Astrocyte (in vitro differentiated cells and primary cell): Measurements from ENCODE around the gene NRBP1. TPM values are rescaled to one million over a fixed set of nuclear protein-coding genes. Genes with fewer than 3 reads are reported as not detected.

Experiments used
- DNase-seq: peaks from one replicate; pipeline ENCODE4 v3.0.0-alpha.2; 2010; ENCODE audit warnings: low read depth
- FAIRE-seq: peaks from 2 replicates; lab custom pipeline; 2011; peaks lifted over from hg19 to GRCh38; lab: Jason Lieb, UNC
- H2AFZ ChIP-seq: 2 replicates; pipeline ENCODE4 v1.6.0; 2012; ENCODE audit warnings: low read depth, low read length, inconsistent platforms
- H3K27ac ChIP-seq: 2 replicates; pipeline ENCODE4 v1.5.1; 2011; ENCODE audit warnings: low read depth, low read length, inconsistent platforms
- H3K27me3 ChIP-seq: 2 replicates; pipeline ENCODE4 v1.6.0; 2011; ENCODE audit warnings: low read length, inconsistent platforms; ENCODE audit not compliant: insufficient read depth
- H3K36me3 ChIP-seq: 2 replicates; pipeline ENCODE4 v1.5.1; 2011; ENCODE audit warnings: low read length, inconsistent platforms; ENCODE audit not compliant: insufficient read depth
- H3K4me1 ChIP-seq: 2 replicates; pipeline ENCODE4 v1.5.1; 2011; ENCODE audit warnings: low read length, inconsistent platforms; ENCODE audit not compliant: insufficient read depth
- H3K4me2 ChIP-seq: 2 replicates; pipeline ENCODE4 v1.6.0; 2012; ENCODE audit warnings: low read length, inconsistent platforms
- H3K4me3 ChIP-seq: 2 replicates; pipeline ENCODE4 v1.5.1; 2011; ENCODE audit warnings: low read depth, mild to moderate bottlenecking, low read length, inconsistent platforms; ENCODE audit not compliant: insufficient read depth
- H3K79me2 ChIP-seq: 2 replicates; pipeline ENCODE4 v1.6.0; 2012; ENCODE audit warnings: mild to moderate bottlenecking, low read length, inconsistent platforms; ENCODE audit not compliant: insufficient read depth
- H3K9ac ChIP-seq: 2 replicates; pipeline ENCODE4 v1.6.0; 2012; ENCODE audit warnings: mild to moderate bottlenecking, low read length, inconsistent platforms
- H3K9me3 ChIP-seq: 2 replicates; pipeline ENCODE4 v1.5.1; 2012; ENCODE audit warnings: low read depth, mild to moderate bottlenecking, low read length, inconsistent platforms; ENCODE audit not compliant: insufficient read depth
- H4K20me1 ChIP-seq: 2 replicates; pipeline ENCODE4 v1.6.0; 2012; ENCODE audit warnings: low read length, inconsistent platforms; ENCODE audit not compliant: insufficient read depth
- H3K27ac Mint-ChIP-seq: one replicate; pipeline ENCODE4 v1.8.0; 2021; ENCODE audit warnings: mild to moderate bottlenecking, mixed read lengths; ENCODE audit not compliant: unreplicated experiment
- H3K27me3 Mint-ChIP-seq: one replicate; pipeline ENCODE4 v1.8.0; 2021; ENCODE audit warnings: low read depth, mixed read lengths; ENCODE audit not compliant: unreplicated experiment
- H3K36me3 Mint-ChIP-seq: one replicate; pipeline ENCODE4 v1.8.0; 2021; ENCODE audit warnings: low read depth, mixed read lengths; ENCODE audit not compliant: unreplicated experiment
- H3K4me1 Mint-ChIP-seq: one replicate; pipeline ENCODE4 v1.8.0; 2021; ENCODE audit warnings: low read depth, mixed read lengths; ENCODE audit not compliant: unreplicated experiment
- H3K4me3 Mint-ChIP-seq: one replicate; pipeline ENCODE4 v1.8.0; 2021; ENCODE audit warnings: mild to moderate bottlenecking, moderate library complexity, mixed read lengths; ENCODE audit not compliant: unreplicated experiment
- H3K9me3 Mint-ChIP-seq: one replicate; pipeline ENCODE4 v1.8.0; 2021; ENCODE audit warnings: mild to moderate bottlenecking, mixed read lengths; ENCODE audit not compliant: unreplicated experiment
- EZH2 ChIP-seq: IDR thresholded peaks from 2 replicates; pipeline ENCODE4 v1.6.1; 2012; ENCODE audit warnings: mild to moderate bottlenecking, low read length, inconsistent platforms; ENCODE audit not compliant: insufficient read depth
- total RNA-seq: library from RNA; stranded (reverse); gene quantifications from 2 replicates; pipeline ENCODE4 v1.2.1, GENCODE V29; 2021
- TF ChIP-seq, protein P1 (sequence below): IDR thresholded peaks from 2 replicates; pipeline ENCODE4 v1.5.1; 2011; ENCODE audit warnings: low read depth, mild to moderate bottlenecking, inconsistent platforms, low read length, moderate library complexity; ENCODE audit not compliant: insufficient read depth

NRBP1 gene
- total RNA-seq, 1 donor from 2014 or later: 127 TPM

DNA sequence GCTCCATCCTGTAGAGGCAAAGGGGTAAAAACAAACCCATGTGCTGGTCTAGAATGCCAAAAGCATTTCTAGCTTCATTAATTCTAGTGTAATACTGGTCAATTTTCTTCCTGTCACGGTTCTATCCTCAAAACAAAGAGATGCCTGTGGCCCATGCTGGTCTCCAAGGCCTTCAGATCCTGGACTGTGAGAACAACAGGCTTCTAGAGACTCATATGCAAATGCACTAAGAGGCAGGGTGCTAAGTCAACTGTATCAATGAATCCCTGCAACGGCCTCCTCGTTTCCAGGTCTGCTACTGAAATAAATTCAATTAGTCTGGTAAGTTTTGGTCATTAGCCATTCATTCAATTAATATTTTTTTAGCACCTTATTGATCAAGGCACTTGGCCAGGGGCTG is 57.1 kb downstream of the NRBP1 start:
- no peak for FAIRE-seq

DNA sequence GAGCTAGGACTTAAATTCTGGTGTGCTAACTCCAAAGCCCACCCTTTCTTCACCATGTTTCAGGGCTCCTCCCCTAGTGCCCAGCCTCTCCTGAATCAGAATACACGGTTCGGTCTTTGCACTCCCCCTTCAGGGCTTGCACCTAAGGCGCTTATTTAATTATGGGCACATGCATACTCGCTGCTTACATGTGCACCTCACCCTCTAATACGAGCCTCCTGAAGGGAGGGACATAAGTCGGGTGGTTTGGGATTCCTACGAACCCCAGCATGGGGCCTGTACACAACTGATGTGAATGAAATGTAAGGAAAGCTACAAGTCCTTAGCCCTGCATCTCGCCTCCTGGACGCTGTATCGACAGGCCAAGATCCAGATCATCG is 60.7 kb downstream of the NRBP1 start:
- no peaks in the 10 kb centered on the region for H3K27me3 ChIP-seq
- TF ChIP-seq, protein P1, sequence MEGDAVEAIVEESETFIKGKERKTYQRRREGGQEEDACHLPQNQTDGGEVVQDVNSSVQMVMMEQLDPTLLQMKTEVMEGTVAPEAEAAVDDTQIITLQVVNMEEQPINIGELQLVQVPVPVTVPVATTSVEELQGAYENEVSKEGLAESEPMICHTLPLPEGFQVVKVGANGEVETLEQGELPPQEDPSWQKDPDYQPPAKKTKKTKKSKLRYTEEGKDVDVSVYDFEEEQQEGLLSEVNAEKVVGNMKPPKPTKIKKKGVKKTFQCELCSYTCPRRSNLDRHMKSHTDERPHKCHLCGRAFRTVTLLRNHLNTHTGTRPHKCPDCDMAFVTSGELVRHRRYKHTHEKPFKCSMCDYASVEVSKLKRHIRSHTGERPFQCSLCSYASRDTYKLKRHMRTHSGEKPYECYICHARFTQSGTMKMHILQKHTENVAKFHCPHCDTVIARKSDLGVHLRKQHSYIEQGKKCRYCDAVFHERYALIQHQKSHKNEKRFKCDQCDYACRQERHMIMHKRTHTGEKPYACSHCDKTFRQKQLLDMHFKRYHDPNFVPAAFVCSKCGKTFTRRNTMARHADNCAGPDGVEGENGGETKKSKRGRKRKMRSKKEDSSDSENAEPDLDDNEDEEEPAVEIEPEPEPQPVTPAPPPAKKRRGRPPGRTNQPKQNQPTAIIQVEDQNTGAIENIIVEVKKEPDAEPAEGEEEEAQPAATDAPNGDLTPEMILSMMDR: peak; percentile 6
- no peak for TF ChIP-seq EZH2
- H3K36me3 ChIP-seq: peaks cover 4% of the 10 kb centered on the region
- Mint-ChIP-seq H3K27me3 (peaks cover 2% of the 10 kb centered on the region), H3K4me3 (peak overlapping the region; percentile 92), H3K27ac (peak overlapping the region; percentile 89), H3K9me3 (peaks cover 1% of the 10 kb centered on the region), H3K4me1 (no peaks in the 10 kb centered on the region), H3K36me3 (peaks cover 2% of the 10 kb centered on the region)
- DNase-seq: peak; percentile 28
- peaks cover 12% of the 10 kb centered on the region for H3K4me1 ChIP-seq
- peak overlapping the region; percentile 95 for H3K4me2 ChIP-seq
- H4K20me1 ChIP-seq: no peaks in the 10 kb centered on the region
- H2AFZ ChIP-seq: peak overlapping the region; percentile 96
- H3K79me2 ChIP-seq: peaks cover 10% of the 10 kb centered on the region
- H3K9ac ChIP-seq: peak overlapping the region; percentile 83
- peak overlapping the region; percentile 89 for H3K4me3 ChIP-seq
- H3K27ac ChIP-seq: peak overlapping the region; percentile 66
- no peak for FAIRE-seq
- H3K9me3 ChIP-seq: no peaks in the 10 kb centered on the region

More for the DNA sequence above, 57.1 kb downstream of the NRBP1 start:
- TF ChIP-seq EZH2: no peak
- TF ChIP-seq, protein P1: no peak
- Histone ChIP-seq H3K79me2 (peaks cover 10% of the 10 kb centered on the region), H3K27ac (no peak overlapping the region), H3K4me3 (no peak overlapping the region), H2AFZ (no peak overlapping the region), H3K27me3 (no peaks in the 10 kb centered on the region), H3K9ac (no peak overlapping the region), H3K9me3 (no peaks in the 10 kb centered on the region), H3K36me3 (peaks cover 4% of the 10 kb centered on the region), H3K4me2 (no peak overlapping the region), H3K4me1 (peaks cover 8% of the 10 kb centered on the region), H4K20me1 (no peaks in the 10 kb centered on the region)
- Mint-ChIP-seq H3K4me3 (no peak overlapping the region), H3K27me3 (no peaks in the 10 kb centered on the region), H3K36me3 (peaks cover 9% of the 10 kb centered on the region), H3K4me1 (no peaks in the 10 kb centered on the region), H3K9me3 (no peaks in the 10 kb centered on the region), H3K27ac (no peak overlapping the region)
- no peak for DNase-seq

DNA sequence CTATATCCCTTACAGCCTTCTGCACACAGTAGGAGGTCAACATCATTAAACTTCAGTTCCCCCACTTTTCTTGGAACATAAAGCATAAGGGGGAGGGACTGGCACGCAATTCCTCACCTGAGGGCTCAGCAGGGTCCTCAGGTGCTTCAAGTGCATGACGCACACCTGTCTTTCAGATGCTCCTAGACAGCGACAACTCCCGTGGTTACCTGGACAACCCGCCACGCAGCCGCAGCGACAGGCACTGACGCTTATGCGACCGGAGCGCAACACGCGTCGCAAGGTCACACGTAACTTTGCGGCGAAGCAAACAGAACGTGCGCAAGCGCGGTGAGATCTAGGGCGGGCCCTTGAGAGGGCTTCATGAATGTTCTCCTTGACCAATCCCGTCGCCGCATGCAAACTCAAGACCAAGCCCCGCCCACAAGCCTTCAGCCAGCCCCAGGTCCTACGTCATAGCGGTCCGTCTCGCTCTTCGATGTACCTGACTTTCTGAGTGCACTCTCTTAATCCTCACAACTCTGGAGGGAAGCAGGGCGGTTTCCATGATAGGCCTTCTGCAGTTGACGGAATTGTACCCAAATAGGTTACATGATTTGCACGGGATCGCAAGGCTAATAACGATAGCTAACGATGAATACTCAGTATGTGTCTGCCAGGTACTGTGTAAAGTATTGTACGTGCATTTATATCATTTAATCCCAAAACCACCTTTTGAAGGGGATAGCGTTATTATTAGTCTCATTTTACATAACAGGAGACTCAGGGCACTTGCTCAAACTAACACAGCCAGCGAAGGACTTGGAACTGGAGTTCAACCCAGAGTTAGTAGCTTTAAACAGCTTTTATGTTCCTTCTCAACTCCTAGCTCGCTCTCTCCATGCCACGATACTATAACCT is 61.3 kb downstream of the NRBP1 start, which contains the start of gene IFT172:
Gene IFT172, minus strand, starts transcription at position 246 of the 900 bp plus-strand sequence. Its CDS starts 90 bp downstream, at position 156.
- FAIRE-seq: peak; percentile 73
- TF ChIP-seq EZH2: no peak
- TF ChIP-seq, protein P1: no peak
- H3K4me3 Mint-ChIP-seq: peak within 1 kb of the TSS; percentile 92
- peaks cover 2% of the 10 kb centered on the region for H3K36me3 Mint-ChIP-seq
- H3K4me1 ChIP-seq: peaks cover 17% of the 10 kb centered on the region
- peak; percentile 94 for DNase-seq
- peak within 1 kb of the TSS; percentile 89 for H3K27ac Mint-ChIP-seq
- H3K9me3 ChIP-seq: no peaks in the 10 kb centered on the region
- H3K27me3 ChIP-seq: no peaks in the 10 kb centered on the region
- H3K4me2 ChIP-seq: peak within 1 kb of the TSS; percentile 95
- peak within 1 kb of the TSS; percentile 83 for H3K9ac ChIP-seq
- peak within 1 kb of the TSS; percentile 96 for H2AFZ ChIP-seq
- H3K4me1 Mint-ChIP-seq: no peaks in the 10 kb centered on the region
- no peaks in the 10 kb centered on the region for H3K36me3 ChIP-seq
- H3K4me3 ChIP-seq: peak within 1 kb of the TSS; percentile 89
- peaks cover 2% of the 10 kb centered on the region for H3K27me3 Mint-ChIP-seq
- peak within 1 kb of the TSS; percentile 66 for H3K27ac ChIP-seq
- peaks cover 10% of the 10 kb centered on the region for H3K79me2 ChIP-seq
- peaks cover 1% of the 10 kb centered on the region for H3K9me3 Mint-ChIP-seq
- no peaks in the 10 kb centered on the region for H4K20me1 ChIP-seq
